22Rv1 (cell line): Measurements from ENCODE around the gene ATRAID.

Experiments
- H3K27ac ChIP-seq: fragments of 450-650 bp; 2 replicates; pipeline ENCODE4 v1.5.1; 2017
- CTCF ChIP-seq: fragments of 450-650 bp; IDR thresholded peaks from 2 replicates; pipeline ENCODE4 v1.5.1; 2017; ENCODE audit warnings: mild to moderate bottlenecking
- ZFX ChIP-seq: fragments of 450-650 bp; IDR thresholded peaks from 2 replicates; pipeline ENCODE4 v1.6.1; 2017; ENCODE audit warnings: antibody characterized with exemption, borderline replicate concordance

The ATRAID gene

DNA sequence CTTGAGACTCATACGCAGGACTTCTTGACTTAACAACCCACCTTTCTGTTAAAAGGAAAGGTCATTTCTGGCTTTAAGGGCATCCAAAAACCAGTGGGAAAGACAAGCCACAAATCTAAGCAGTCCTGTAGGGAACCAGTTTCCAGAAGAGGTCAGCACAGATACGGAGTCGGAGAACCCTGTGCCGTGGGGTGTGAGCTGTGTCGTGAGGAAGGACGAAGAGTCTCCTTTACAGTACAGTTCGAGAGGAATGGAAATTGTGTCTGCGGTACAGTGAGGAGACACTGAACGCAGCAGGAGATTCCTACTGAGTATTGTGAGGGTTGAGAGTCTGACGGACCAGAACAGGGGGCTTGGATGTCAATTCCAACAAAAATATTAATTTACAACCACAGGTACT is 33.3 kb downstream of the ATRAID start:
- TF ChIP-seq ZFX (no peak), CTCF (no peak)
- H3K27ac ChIP-seq: no peak overlapping the region

DNA sequence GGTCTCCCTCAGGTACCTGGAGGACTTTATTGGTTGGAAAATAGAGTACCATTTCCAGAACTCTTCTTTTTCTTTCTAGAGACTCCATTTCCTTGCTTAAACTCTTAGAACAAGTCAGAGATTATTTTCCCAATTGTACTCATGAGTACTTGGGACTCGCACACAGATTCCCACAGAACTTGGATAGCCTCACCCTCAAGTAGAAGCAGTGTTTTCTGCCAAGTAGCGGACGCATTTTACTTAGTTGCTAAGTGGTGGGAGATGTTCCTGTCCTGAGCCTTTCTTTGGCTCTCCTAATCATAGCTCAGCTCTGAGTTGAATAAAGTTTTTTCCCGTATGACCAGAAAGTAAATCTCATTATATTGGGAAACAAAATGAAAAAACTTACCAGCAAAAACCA is 33.8 kb downstream of the ATRAID start:
- no peak overlapping the region for H3K27ac ChIP-seq
- TF ChIP-seq CTCF (no peak), ZFX (no peak)

- TF ChIP-seq CTCF: no peak
- no peak for TF ChIP-seq ZFX
- no peak overlapping the region for H3K27ac ChIP-seq
Measured at GRCh38 chr2:27247893-27248292, 36.1 kb downstream of the ATRAID start.

- TF ChIP-seq ZFX (no peak), CTCF (no peak)
- H3K27ac ChIP-seq: no peak overlapping the region
Measured at GRCh38 chr2:27249159-27249890, 37.5 kb downstream of the ATRAID start.

GRCh38 chr2:27249891-27250651 is 38.2 kb downstream of the ATRAID start:
- TF ChIP-seq ZFX (no peak), CTCF (peak; percentile 56)
- H3K27ac ChIP-seq: no peak overlapping the region

DNA sequence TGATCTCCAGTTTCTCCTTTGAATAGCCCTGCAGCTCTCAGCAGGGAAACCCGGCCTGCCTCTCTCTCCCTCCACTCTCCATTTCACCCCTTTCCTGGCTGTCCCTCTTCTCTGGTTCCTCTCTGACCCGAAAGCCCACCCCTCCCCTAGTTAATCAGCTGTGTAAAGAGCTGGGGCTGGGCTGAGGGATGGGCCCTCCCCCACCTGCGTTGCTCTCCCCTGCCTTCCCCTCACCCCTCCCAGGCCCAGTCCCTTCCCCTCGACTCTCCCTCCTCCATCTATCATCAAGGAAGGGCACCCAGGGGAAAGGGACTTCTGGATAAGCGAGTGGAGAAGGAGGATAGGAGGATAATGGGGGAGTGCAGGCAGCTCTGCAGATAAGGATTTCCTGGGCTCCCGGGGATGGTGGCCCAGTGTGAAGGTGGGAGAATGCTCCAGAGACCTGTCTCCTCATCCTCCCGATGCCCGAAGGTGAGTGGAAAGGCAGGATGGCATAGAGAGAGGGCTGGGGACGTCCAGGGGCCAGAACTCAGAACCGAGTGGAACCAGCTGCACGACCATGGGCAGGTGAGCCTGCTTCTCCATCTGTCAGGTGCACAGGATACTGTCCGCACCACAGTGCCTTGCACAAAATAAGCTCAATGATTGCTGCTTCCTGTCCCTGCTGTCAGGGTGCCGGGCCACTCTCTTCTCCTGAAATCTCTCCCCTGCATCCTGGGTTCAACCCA is 39.0 kb downstream of the ATRAID start:
- no peak for TF ChIP-seq ZFX
- no peak for TF ChIP-seq CTCF
- no peak overlapping the region for H3K27ac ChIP-seq
